ENCODE results near the gene SPATA1. TPM values are rescaled to one million over a fixed set of nuclear protein-coding genes. Genes with fewer than 3 reads are reported as not detected.

SPATA1 gene
- total RNA-seq, 4 donors from 2014 or later = 0.35 TPM; not detected in 3

DNA sequence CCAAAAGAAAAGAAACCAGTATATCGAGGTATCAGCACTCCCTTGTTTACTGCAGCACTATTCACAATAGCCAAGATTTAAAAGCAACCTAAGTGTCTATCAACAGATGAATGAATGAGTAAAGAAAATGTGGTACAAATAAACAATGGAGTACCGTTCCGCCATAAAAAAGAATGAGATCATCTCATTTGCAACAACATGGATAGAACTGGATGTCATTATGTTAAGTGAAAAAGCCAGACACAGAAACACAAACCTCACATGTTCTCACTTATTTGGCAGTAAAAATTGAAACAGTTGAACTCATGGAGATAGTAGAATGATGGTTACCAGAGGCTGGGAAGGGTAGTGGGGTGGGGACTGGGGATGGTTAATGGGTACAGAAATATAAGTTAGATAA, 4.5 kb downstream of the SPATA1 start:
- H3K9me3 ChIP-seq = no peaks in the 10 kb centered on the region
- H3K27ac ChIP-seq = no peak overlapping the region
- in situ Hi-C loops (cut with MboI; ENCODE audit: low sequenced_read_pairs in 4 of 4) (no loop called here), intact Hi-C loops (cut with DNase I; ENCODE audit: low total_unique reads) (no loop called here)
- H3K27me3 ChIP-seq = no peaks in the 10 kb centered on the region
- ATAC-seq (no peak), DNase-seq (no peak)
- TF ChIP-seq, protein P1, sequence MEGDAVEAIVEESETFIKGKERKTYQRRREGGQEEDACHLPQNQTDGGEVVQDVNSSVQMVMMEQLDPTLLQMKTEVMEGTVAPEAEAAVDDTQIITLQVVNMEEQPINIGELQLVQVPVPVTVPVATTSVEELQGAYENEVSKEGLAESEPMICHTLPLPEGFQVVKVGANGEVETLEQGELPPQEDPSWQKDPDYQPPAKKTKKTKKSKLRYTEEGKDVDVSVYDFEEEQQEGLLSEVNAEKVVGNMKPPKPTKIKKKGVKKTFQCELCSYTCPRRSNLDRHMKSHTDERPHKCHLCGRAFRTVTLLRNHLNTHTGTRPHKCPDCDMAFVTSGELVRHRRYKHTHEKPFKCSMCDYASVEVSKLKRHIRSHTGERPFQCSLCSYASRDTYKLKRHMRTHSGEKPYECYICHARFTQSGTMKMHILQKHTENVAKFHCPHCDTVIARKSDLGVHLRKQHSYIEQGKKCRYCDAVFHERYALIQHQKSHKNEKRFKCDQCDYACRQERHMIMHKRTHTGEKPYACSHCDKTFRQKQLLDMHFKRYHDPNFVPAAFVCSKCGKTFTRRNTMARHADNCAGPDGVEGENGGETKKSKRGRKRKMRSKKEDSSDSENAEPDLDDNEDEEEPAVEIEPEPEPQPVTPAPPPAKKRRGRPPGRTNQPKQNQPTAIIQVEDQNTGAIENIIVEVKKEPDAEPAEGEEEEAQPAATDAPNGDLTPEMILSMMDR (IDR thresholded peaks at IDR 0.05 in 4 of 5, conservative IDR thresholded peaks at IDR 0.05 in 1 of 5) = no peak
- no peak for TF ChIP-seq POLR2A (IDR thresholded peaks at IDR 0.05)
- peaks cover 5 to 6% of the 10 kb centered on the region in 2 donors for H3K4me1 ChIP-seq
- no peaks in the 10 kb centered on the region for H3K36me3 ChIP-seq
- H3K4me3 ChIP-seq = no peak overlapping the region

DNA sequence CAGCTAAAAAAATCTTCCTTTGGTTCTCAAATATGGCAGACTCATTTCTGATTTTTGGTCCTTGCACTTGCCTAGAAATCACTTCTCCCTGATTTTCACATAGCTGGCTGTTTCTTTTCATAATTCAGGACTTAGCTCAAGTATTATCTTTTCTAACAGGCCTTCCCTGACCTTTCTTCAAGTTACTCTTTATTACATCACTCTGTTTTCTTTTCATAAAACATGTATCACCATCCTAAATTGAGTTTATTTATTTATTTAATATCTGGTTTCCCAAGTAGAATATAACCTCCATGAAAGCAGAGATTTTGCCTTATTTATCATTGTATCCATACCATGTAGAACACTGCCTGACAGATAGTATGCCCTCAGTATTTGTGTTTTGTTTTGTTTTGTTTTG, 18.4 kb downstream of the SPATA1 start:
- DNase-seq = no peak
- Histone ChIP-seq H3K27ac (no peak overlapping the region), H3K4me1 (peaks cover 4 to 12% of the 10 kb centered on the region in 2 donors), H3K27me3 (no peaks in the 10 kb centered on the region), H3K4me3 (no peak overlapping the region), H3K9me3 (no peaks in the 10 kb centered on the region), H3K36me3 (no peaks in the 10 kb centered on the region)
- in situ Hi-C loops (cut with MboI; ENCODE audit: low sequenced_read_pairs in 4 of 4) = no loop called here
- TF ChIP-seq, protein P1 (IDR thresholded peaks at IDR 0.05 in 4 of 5, conservative IDR thresholded peaks at IDR 0.05 in 1 of 5) = no peak
- TF ChIP-seq POLR2A (IDR thresholded peaks at IDR 0.05) = no peak
- intact Hi-C loops (cut with DNase I; ENCODE audit: low total_unique reads) = no loop called here
- no peak for ATAC-seq

DNA sequence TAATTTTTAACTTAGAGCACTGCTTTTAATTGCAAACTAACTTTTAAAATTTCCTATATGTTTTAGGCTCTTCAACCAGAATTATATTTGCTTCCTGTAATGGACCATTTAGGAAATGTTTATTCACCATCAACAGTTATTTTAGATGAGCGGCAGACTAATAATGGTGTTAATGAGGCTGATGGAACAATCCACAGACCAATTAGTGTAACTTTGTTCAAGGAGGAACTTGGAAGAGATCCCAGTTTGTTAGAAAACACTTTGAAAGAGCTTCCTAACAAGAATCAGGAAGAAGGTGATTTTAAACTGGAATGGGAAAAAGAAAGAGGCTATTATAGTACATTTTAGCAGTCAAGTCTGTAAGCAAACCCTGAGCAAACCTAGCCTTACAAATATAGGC, 19.6 kb downstream of the SPATA1 start:
- Histone ChIP-seq H3K4me3 (no peak overlapping the region), H3K36me3 (no peaks in the 10 kb centered on the region), H3K27me3 (no peaks in the 10 kb centered on the region), H3K27ac (no peak overlapping the region), H3K9me3 (no peaks in the 10 kb centered on the region), H3K4me1 (peaks cover 4 to 12% of the 10 kb centered on the region in 2 donors)
- DNase-seq (no peak), ATAC-seq (no peak)
- intact Hi-C loops (cut with DNase I; ENCODE audit: low total_unique reads) = no loop called here
- TF ChIP-seq, protein P1 (IDR thresholded peaks at IDR 0.05 in 4 of 5, conservative IDR thresholded peaks at IDR 0.05 in 1 of 5) = no peak
- no peak for TF ChIP-seq POLR2A (IDR thresholded peaks at IDR 0.05)
- in situ Hi-C loops (cut with MboI; ENCODE audit: low sequenced_read_pairs in 4 of 4) = no loop called here

DNA sequence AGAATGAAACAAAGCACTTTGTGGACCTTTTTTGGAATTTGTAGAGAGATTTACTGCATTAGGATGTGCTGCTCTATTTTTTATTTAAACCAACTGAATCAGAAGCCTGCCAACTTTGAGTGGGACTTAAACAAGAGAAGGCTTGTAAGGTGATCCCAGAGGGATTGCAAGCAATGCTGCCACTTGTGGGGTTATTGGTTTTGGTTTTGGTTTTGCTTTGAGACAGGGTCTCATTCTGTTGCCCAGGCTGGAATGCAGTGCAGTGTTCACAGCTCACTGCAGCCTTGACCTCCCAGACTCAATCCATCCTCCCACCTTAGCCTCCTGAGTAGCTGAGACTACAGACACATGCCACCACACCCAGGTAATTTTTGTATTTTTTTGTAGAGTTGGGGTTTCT, 32.4 kb downstream of the SPATA1 start:
- no peaks in the 10 kb centered on the region for H3K9me3 ChIP-seq
- no peak for ATAC-seq
- H3K4me3 ChIP-seq = no peak overlapping the region
- H3K27ac ChIP-seq = no peak overlapping the region
- no peak for DNase-seq
- intact Hi-C loops (cut with DNase I; ENCODE audit: low total_unique reads) = no loop called here
- no peaks in the 10 kb centered on the region for H3K4me1 ChIP-seq
- in situ Hi-C loops (cut with MboI; ENCODE audit: low sequenced_read_pairs in 4 of 4) = no loop called here
- H3K27me3 ChIP-seq = no peaks in the 10 kb centered on the region
- peaks cover 0 to 4% of the 10 kb centered on the region in 2 donors for H3K36me3 ChIP-seq
- TF ChIP-seq, protein P1 (IDR thresholded peaks at IDR 0.05 in 4 of 5, conservative IDR thresholded peaks at IDR 0.05 in 1 of 5) = no peak
- TF ChIP-seq POLR2A (IDR thresholded peaks at IDR 0.05) = no peak

DNA sequence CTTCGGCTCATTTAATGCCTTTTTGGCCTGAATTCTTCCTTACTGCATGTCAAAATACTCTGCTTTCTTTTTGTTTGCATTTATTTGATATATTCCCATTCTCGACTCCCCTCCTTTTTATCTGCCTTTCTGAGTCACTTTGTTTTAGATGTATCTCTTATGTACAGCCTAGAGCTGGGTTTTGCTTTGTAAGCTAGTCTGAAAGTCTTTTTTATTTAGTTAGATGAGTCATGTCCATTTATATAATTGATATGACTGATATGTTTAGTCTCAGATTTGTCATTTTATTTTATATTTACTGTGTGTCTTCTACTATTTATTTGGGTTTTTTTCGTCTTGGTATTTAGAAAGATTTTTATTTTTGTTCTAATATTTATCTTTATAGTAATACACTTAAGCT, 33.8 kb downstream of the SPATA1 start:
- no peak for ATAC-seq
- no peaks in the 10 kb centered on the region for H3K27me3 ChIP-seq
- no peaks in the 10 kb centered on the region for H3K9me3 ChIP-seq
- no peak for TF ChIP-seq POLR2A (IDR thresholded peaks at IDR 0.05)
- TF ChIP-seq, protein P1 (IDR thresholded peaks at IDR 0.05 in 4 of 5, conservative IDR thresholded peaks at IDR 0.05 in 1 of 5) = no peak
- peaks cover 0 to 4% of the 10 kb centered on the region in 2 donors for H3K36me3 ChIP-seq
- H3K4me3 ChIP-seq = no peak overlapping the region
- no peak overlapping the region for H3K27ac ChIP-seq
- intact Hi-C loops (cut with DNase I; ENCODE audit: low total_unique reads) (no loop called here), in situ Hi-C loops (cut with MboI; ENCODE audit: low sequenced_read_pairs in 4 of 4) (no loop called here)
- no peak for DNase-seq
- no peaks in the 10 kb centered on the region for H3K4me1 ChIP-seq

Data from gastrocnemius medialis (tissue), 4 donors.